Nephron progenitor cell (in vitro differentiated cells): ENCODE measurements around the gene STRN4.

Experiments used
- DNase-seq: peaks from one replicate; pipeline ENCODE4 v3.0.0; 2021
- H3K27ac Mint-ChIP-seq: 2 replicates; pipeline ENCODE4 v1.8.0; 2021; ENCODE audit warnings: mild to moderate bottlenecking, moderate library complexity, mixed read lengths
- H3K27me3 Mint-ChIP-seq: 2 replicates; pipeline ENCODE4 v1.8.0; 2021; ENCODE audit warnings: mild to moderate bottlenecking, low read depth, mixed read lengths; ENCODE audit not compliant: poor library complexity
- H3K36me3 Mint-ChIP-seq: 2 replicates; pipeline ENCODE4 v1.8.0; 2021; ENCODE audit warnings: low read depth, mixed read lengths
- H3K4me1 Mint-ChIP-seq: 2 replicates; pipeline ENCODE4 v1.8.0; 2021; ENCODE audit warnings: mixed read lengths
- H3K4me3 Mint-ChIP-seq: 2 replicates; pipeline ENCODE4 v1.8.0; 2021; ENCODE audit warnings: mild to moderate bottlenecking, moderate library complexity, mixed read lengths
- H3K9me3 Mint-ChIP-seq: 2 replicates; pipeline ENCODE4 v1.8.0; 2021; ENCODE audit warnings: mild to moderate bottlenecking, moderate library complexity, mixed read lengths
- CTCF ChIP-seq: fragments of 200-600 bp; sonication (generic); IDR thresholded peaks from 2 replicates; pipeline ENCODE4 v1.5.0; 2021; ENCODE audit warnings: antibody characterized with exemption

STRN4 gene

GRCh38 chr19:46717034-46717715 is 29.1 kb downstream of the STRN4 start, which contains the start of gene PRKD2:
TSS of gene PRKD2 (minus strand) at chr19:46717114. CDS start at chr19:46716370, 744 bp downstream.
- Mint-ChIP-seq H3K4me3 (peak within 1 kb of the TSS; percentile 98), H3K9me3 (no peaks in the 10 kb centered on the region), H3K36me3 (peaks cover 8% of the 10 kb centered on the region), H3K4me1 (peaks cover 38% of the 10 kb centered on the region), H3K27ac (peak within 1 kb of the TSS; percentile 83), H3K27me3 (no peaks in the 10 kb centered on the region)
- TF ChIP-seq CTCF = no peak
- peak; percentile 98 for DNase-seq

GRCh38 chr19:46716672-46717033 is 29.6 kb downstream of the STRN4 start:
- peak overlapping the region; percentile 83 for H3K27ac Mint-ChIP-seq
- no peaks in the 10 kb centered on the region for H3K9me3 Mint-ChIP-seq
- no peak for TF ChIP-seq CTCF
- peaks cover 38% of the 10 kb centered on the region for H3K4me1 Mint-ChIP-seq
- peaks cover 4% of the 10 kb centered on the region for H3K36me3 Mint-ChIP-seq
- no peaks in the 10 kb centered on the region for H3K27me3 Mint-ChIP-seq
- H3K4me3 Mint-ChIP-seq = peak overlapping the region; percentile 98
- DNase-seq = peak; percentile 28

- TF ChIP-seq CTCF = peak; percentile 36
- peaks cover 38% of the 10 kb centered on the region for H3K4me1 Mint-ChIP-seq
- H3K4me3 Mint-ChIP-seq = peak overlapping the region; percentile 98
- no peaks in the 10 kb centered on the region for H3K27me3 Mint-ChIP-seq
- H3K36me3 Mint-ChIP-seq = peaks cover 6% of the 10 kb centered on the region
- H3K27ac Mint-ChIP-seq = peak overlapping the region; percentile 83
- H3K9me3 Mint-ChIP-seq = no peaks in the 10 kb centered on the region
- peak; percentile 72 for DNase-seq
These were observed 30.1 kb downstream of the STRN4 start for GRCh38 chr19:46715975-46716671.

- H3K9me3 Mint-ChIP-seq = no peaks in the 10 kb centered on the region
- peaks cover 7% of the 10 kb centered on the region for H3K36me3 Mint-ChIP-seq
- H3K27me3 Mint-ChIP-seq = no peaks in the 10 kb centered on the region
- TF ChIP-seq CTCF = no peak
- H3K27ac Mint-ChIP-seq = no peak overlapping the region
- H3K4me3 Mint-ChIP-seq = peak overlapping the region; percentile 98
- no peak for DNase-seq
- peaks cover 38% of the 10 kb centered on the region for H3K4me1 Mint-ChIP-seq
These were observed 30.7 kb downstream of the STRN4 start for GRCh38 chr19:46715620-46715974.

- Mint-ChIP-seq H3K27ac (no peak overlapping the region), H3K4me3 (peak overlapping the region; percentile 98), H3K36me3 (peaks cover 17% of the 10 kb centered on the region), H3K9me3 (no peaks in the 10 kb centered on the region), H3K27me3 (no peaks in the 10 kb centered on the region), H3K4me1 (peaks cover 38% of the 10 kb centered on the region)
- no peak for DNase-seq
- no peak for TF ChIP-seq CTCF
These were observed 31.7 kb downstream of the STRN4 start for GRCh38 chr19:46714444-46715106.
